K562 (cell line): Measurements from ENCODE around the gene GRIN2A. TPM values are rescaled to one million over a fixed set of nuclear protein-coding genes. Genes with fewer than 3 reads are reported as not detected.

Source experiments
- ATAC-seq: fragments of 200-7000 bp; cut with Tn5 transposase; 3 replicates; pipeline ENCODE4 v1.9.1; 2020; ENCODE audit warnings: moderate library complexity
- BruUV-seq: library from RNA; stranded (reverse); fragments of 400-500 nt; replicated peaks from 2 replicates; lab custom pipeline; 2021; lab: Mats Ljungman, UMichigan
- CTCF ChIA-PET: fragments of 300-600 bp; formaldehyde crosslinking; extraction: SDS; loops from one replicate; lab custom pipeline; 2021; ENCODE audit warnings: low intra/inter-chr PET ratio; lab: Yijun Ruan, JAX
- POLR2A ChIA-PET: fragments of 300-600, 350-650 bp; sonication (Branson Sonifier 250); formaldehyde crosslinking; extraction: SDS; loops from one replicate; lab custom pipeline; 2021; ENCODE audit warnings: antibody characterized with exemption, inconsistent platforms; lab: Yijun Ruan, JAX
- DNase-seq, 4 experiments: peaks; one replicate each; pipeline versions ENCODE4 v3.0.0 to v3.0.0-alpha.2; 2011 to 2018; ENCODE audit warnings: low spot score in 3 of 4, mixed read lengths in 3 of 4; ENCODE audit errors: extremely low read depth in 1 of 4
- FAIRE-seq: peaks from 2 replicates; lab custom pipeline; 2011; peaks lifted over from hg19 to GRCh38; lab: Jason Lieb, UNC
- H2AFZ ChIP-seq: 2 replicates; pipeline ENCODE4 v1.6.0; 2011; ENCODE audit warnings: low read depth, low read length, control low read depth, inconsistent platforms
- H3K27ac ChIP-seq: fragments of 200-600 bp; 3 replicates; pipeline ENCODE4 v1.8.0; 2011; ENCODE audit warnings: low read depth, mild to moderate bottlenecking, control low read depth, inconsistent platforms, low read length, moderate library complexity, mixed read lengths; ENCODE audit errors: extremely low read depth
- H3K27me3 ChIP-seq, 2 experiments: fragments of 300-600 bp in 1 of 2; 2 replicates in 1 of 2; 3 replicates in 1 of 2; pipeline versions ENCODE4 v1.6.0 to v1.8.0; 2011; ENCODE audit warnings: inconsistent platforms in 2 of 2, low read length in 2 of 2, mild to moderate bottlenecking in 1 of 2, mixed read lengths in 1 of 2, moderate library complexity in 1 of 2; ENCODE audit not compliant: control insufficient read depth in 2 of 2, insufficient read depth in 2 of 2
- H3K36me3 ChIP-seq: fragments of 300-600 bp; 3 replicates; pipeline ENCODE4 v1.8.0; 2011; ENCODE audit warnings: mild to moderate bottlenecking, low read length, inconsistent platforms; ENCODE audit not compliant: control insufficient read depth, insufficient read depth
- H3K4me1 ChIP-seq, 2 experiments: fragments of 200-600 bp in 1 of 2; replicated peaks in 1 of 2; 2 replicates in 1 of 2; 3 replicates in 1 of 2; pipeline versions ENCODE4 v1.5.1 to v1.8.0; 2011; ENCODE audit warnings: inconsistent platforms in 2 of 2, low read length in 2 of 2, mild to moderate bottlenecking in 1 of 2, mixed read lengths in 1 of 2, moderate library complexity in 1 of 2; ENCODE audit not compliant: control insufficient read depth in 2 of 2, insufficient read depth in 2 of 2
- H3K4me2 ChIP-seq: 2 replicates; pipeline ENCODE4 v1.6.1; 2011; ENCODE audit warnings: low read length, control low read depth, inconsistent platforms, mixed read lengths; ENCODE audit not compliant: insufficient read depth
- H3K4me3 ChIP-seq: fragments of 200-600 bp; sonication (generic), shearing (Covaris generic); 2 replicates; pipeline ENCODE4 v1.5.1; 2016; ENCODE audit warnings: control low read depth, inconsistent platforms
- H3K79me2 ChIP-seq: fragments of 200-600 bp; 3 replicates; pipeline ENCODE4 v1.8.0; 2011; ENCODE audit warnings: low read length, inconsistent platforms; ENCODE audit not compliant: control insufficient read depth, insufficient read depth
- H3K9ac ChIP-seq, 2 experiments: 2 replicates each; pipeline versions ENCODE4 v1.6.0 to v1.6.1; 2011; ENCODE audit warnings: low read depth in 2 of 2, low read length in 2 of 2, control low read depth in 1 of 2, inconsistent platforms in 1 of 2, mild to moderate bottlenecking in 1 of 2, mixed read lengths in 1 of 2; ENCODE audit not compliant: insufficient read depth in 1 of 2
- H3K9me1 ChIP-seq: one replicate; pipeline ENCODE4 v1.6.0; 2011; ENCODE audit warnings: inconsistent platforms, mild to moderate bottlenecking, low read length, moderate library complexity; ENCODE audit not compliant: control insufficient read depth, insufficient read depth
- H3K9me3 ChIP-seq: replicated peaks from 2 replicates; pipeline ENCODE4 v1.5.1; 2011; ENCODE audit warnings: low read depth, low read length, inconsistent platforms; ENCODE audit not compliant: control insufficient read depth, insufficient read depth
- H4K20me1 ChIP-seq: replicated peaks from 2 replicates; pipeline ENCODE4 v1.6.1; 2011; ENCODE audit warnings: low read length, inconsistent platforms, mixed read lengths; ENCODE audit not compliant: control insufficient read depth, insufficient read depth
- DPF2 ChIP-seq: fragments of 450-650 bp; IDR thresholded peaks from 2 replicates; pipeline ENCODE4 v1.6.1; 2016
- ELF4 ChIP-seq: fragments of 450-650 bp; formaldehyde crosslinking; IDR thresholded peaks from 2 replicates; pipeline ENCODE4 v1.4.0; 2022; ENCODE audit warnings: missing genetic modification characterization
- IRF1 ChIP-seq: sonication (generic); formaldehyde crosslinking; IDR thresholded peaks from 2 replicates; pipeline ENCODE4 v1.8.0; 2022; ENCODE audit warnings: missing genetic modification reagents, mild to moderate bottlenecking, borderline replicate concordance
- KLF6 ChIP-seq: fragments of 250-450 bp; sonication (Bioruptor Pico); IDR thresholded peaks from 2 replicates; pipeline ENCODE4 v1.4.0; 2020; ENCODE audit warnings: mild to moderate bottlenecking, moderate library complexity, borderline replicate concordance
- LEF1 ChIP-seq: fragments of 450-650 bp; IDR thresholded peaks from 2 replicates; pipeline ENCODE4 v1.6.1; 2016; ENCODE audit warnings: mild to moderate bottlenecking
- MCM5 ChIP-seq: fragments of 450-650 bp; IDR thresholded peaks from 2 replicates; pipeline ENCODE4 v1.6.1; 2016; ENCODE audit warnings: low read depth
- NRF1 ChIP-seq, 2 experiments: fragments of 450-650 bp; IDR thresholded peaks in 1 of 2; conservative IDR thresholded peaks in 1 of 2; 2 replicates each; pipeline ENCODE4 v1.6.1; 2014; ENCODE audit warnings: mild to moderate bottlenecking in 2 of 2
- PTTG1 ChIP-seq: fragments of 450-650 bp; IDR thresholded peaks from 2 replicates; pipeline ENCODE4 v1.6.1; 2016; ENCODE audit warnings: low read depth, mild to moderate bottlenecking, missing genetic modification characterization, missing compliant biosample characterization
- RBM22 ChIP-seq: fragments of 200-400 bp; formaldehyde crosslinking; IDR thresholded peaks from 2 replicates; pipeline ENCODE4 v1.6.1; 2018; ENCODE audit warnings: low read length, low read depth; ENCODE audit not compliant: poor library complexity, severe bottlenecking
- RCOR1 ChIP-seq, 2 experiments: IDR thresholded peaks; 2 replicates each; pipeline ENCODE4 v1.6.1; 2012; ENCODE audit warnings: low read depth in 2 of 2, low read length in 2 of 2, borderline replicate concordance in 1 of 2, improper control_type of control experiment in 1 of 2
- SPI1 ChIP-seq: IDR thresholded peaks from 2 replicates; pipeline ENCODE4 v1.6.1; 2011; ENCODE audit warnings: low read depth, low read length, control low read depth, borderline replicate concordance
- ZNF232 ChIP-seq: sonication (generic); formaldehyde crosslinking; IDR thresholded peaks from 2 replicates; pipeline ENCODE4 v1.8.0; 2022; ENCODE audit warnings: mild to moderate bottlenecking, missing genetic modification reagents
- WGBS: fragments of 100-300 bp; shearing (Covaris generic); methylation state at CpG from one replicate; pipeline ENCODE4 v1.1.6; 2016; ENCODE audit warnings: low coverage, mixed read lengths; ENCODE audit not compliant: insufficient coverage; ENCODE audit errors: missing lambda C conversion rate; 5-methylcytosine and 5-hydroxymethylcytosine counted together
- in situ Hi-C: fragments of 300-500 bp; cut with MboI; formaldehyde crosslinking; loops from 4 replicates; pipeline ENCODE4 v1.15.0; 2018; ENCODE audit warnings: inconsistent platforms, mixed read lengths
- intact Hi-C: fragments of 100-400 bp; cut with micrococcal nuclease; formaldehyde crosslinking; loops from 2 replicates; pipeline ENCODE4 v1.14.2; 2022
- polyA plus RNA-seq, 8 experiments: library from polyadenylated mRNA; depleted of rRNA in 4 of 8; stranded (reverse) in 5 of 8; unstranded in 3 of 8; fragments of >200 nt; fragmentation: Nextera tagmentation in 2 of 8; fragmentation: Illumina TruSeq in 1 of 8; extraction: Ambion mirVana in 2 of 8; extraction: Trizol in 1 of 8; gene quantifications; 2 replicates each; pipeline versions ENCODE4 v1.2.1 to v1.2.3, GENCODE V29; 2011 to 2014; ENCODE audit warnings: inconsistent platforms in 1 of 8, missing spikeins in 1 of 8
- total RNA-seq, 7 experiments: library from RNA; depleted of rRNA in 6 of 7; stranded (reverse); fragments of >200 nt in 6 of 7; fragmentation: Illumina TruSeq in 2 of 7; extraction: Trizol in 2 of 7; gene quantifications; 2 replicates each; pipeline versions ENCODE4 v1.2.1 to v1.2.3, GENCODE V29; 2011 to 2021; ENCODE audit warnings: low replicate concordance in 1 of 7
- TF ChIP-seq, protein P1 (sequence below): fragments of 250-450 bp; sonication (Bioruptor Pico); IDR thresholded peaks from 2 replicates; pipeline ENCODE4 v1.8.0; 2021; ENCODE audit warnings: mild to moderate bottlenecking, moderate library complexity
- TF ChIP-seq, protein P2 (sequence below): IDR thresholded peaks from 2 replicates; pipeline ENCODE4 v1.6.1; 2014; ENCODE audit warnings: antibody characterized with exemption
- TF ChIP-seq, protein P3 (sequence below): fragments of 450-650 bp; conservative IDR thresholded peaks from 2 replicates; pipeline ENCODE4 v1.6.1; 2016; ENCODE audit warnings: missing genetic modification characterization, low read depth, mild to moderate bottlenecking, missing compliant biosample characterization, moderate library complexity

Gene GRIN2A
- total and polyA plus RNA-seq, 9 of the 15 experiments (the other 6 are each of a cell fraction or from before 2014, with no cell fraction given) = not detected

DNA sequence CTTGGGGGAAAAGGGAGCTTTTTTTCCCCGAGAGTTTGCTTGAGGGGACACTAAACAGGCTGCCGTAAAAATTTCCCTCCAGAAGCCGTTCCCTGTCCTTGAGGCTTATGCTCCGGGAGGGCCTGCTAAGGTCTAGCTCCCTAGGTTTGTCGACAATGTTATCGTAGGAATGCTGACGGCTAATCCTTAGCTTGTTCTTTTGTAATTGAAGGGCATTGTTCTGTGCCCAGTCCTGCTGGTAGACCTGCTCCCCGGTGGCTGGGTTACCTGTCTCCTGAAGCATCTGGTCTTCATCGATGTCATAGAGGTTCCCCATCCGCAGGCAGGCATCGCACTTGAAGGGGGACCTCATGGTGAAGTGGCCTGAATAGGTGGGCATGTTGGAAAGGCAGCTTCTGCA, 418.7 kb downstream of the GRIN2A start:
- ATAC-seq (no peak), FAIRE-seq (no peak), DNase-seq (no peak)
- no peaks in the 10 kb centered on the region for H3K79me2 ChIP-seq
- WGBS = 3% methylated on average over 11 of the region's 11 CpGs
- H2AFZ ChIP-seq = no peak overlapping the region
- no TSS peak for BruUV-seq
- H3K36me3 ChIP-seq = no peaks in the 10 kb centered on the region
- in situ Hi-C loops = no loop called here
- H4K20me1 ChIP-seq = no peaks in the 10 kb centered on the region
- no peak overlapping the region for H3K4me2 ChIP-seq
- H3K27ac ChIP-seq = no peak overlapping the region
- H3K9me1 ChIP-seq = no peaks in the 10 kb centered on the region
- POLR2A ChIA-PET = no interaction called here
- intact Hi-C loops = no loop called here
- H3K27me3 ChIP-seq = peaks cover 9 to 19% of the 10 kb centered on the region in 2 experiments; a peak in 3 of 5 replicates
- CTCF ChIA-PET = no interaction called here
- TF ChIP-seq SPI1 (no peak), LEF1 (no peak), NRF1 (conservative IDR thresholded peaks at IDR 0.05 in 1 of 2, IDR thresholded peaks at IDR 0.05 in 1 of 2) (no peak), IRF1 (CRISPR knock-in tag) (no peak), ZNF232 (CRISPR knock-in tag) (no peak), KLF6 (CRISPR knock-in tag) (no peak), PTTG1 (tag) (no peak), RCOR1 (IDR thresholded peaks at IDR 0.05; ENCODE audit: borderline replicate concordance in 1 of 2, low read depth in 2 of 2, low read length in 2 of 2) (no peak), DPF2 (no peak), RBM22 (no peak), ELF4 (CRISPR knock-in tag) (no peak), MCM5 (no peak)
- TF ChIP-seq, protein P1, sequence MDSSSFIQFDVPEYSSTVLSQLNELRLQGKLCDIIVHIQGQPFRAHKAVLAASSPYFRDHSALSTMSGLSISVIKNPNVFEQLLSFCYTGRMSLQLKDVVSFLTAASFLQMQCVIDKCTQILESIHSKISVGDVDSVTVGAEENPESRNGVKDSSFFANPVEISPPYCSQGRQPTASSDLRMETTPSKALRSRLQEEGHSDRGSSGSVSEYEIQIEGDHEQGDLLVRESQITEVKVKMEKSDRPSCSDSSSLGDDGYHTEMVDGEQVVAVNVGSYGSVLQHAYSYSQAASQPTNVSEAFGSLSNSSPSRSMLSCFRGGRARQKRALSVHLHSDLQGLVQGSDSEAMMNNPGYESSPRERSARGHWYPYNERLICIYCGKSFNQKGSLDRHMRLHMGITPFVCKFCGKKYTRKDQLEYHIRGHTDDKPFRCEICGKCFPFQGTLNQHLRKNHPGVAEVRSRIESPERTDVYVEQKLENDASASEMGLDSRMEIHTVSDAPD (CRISPR knock-in tag) = no peak
- TF ChIP-seq, protein P2, sequence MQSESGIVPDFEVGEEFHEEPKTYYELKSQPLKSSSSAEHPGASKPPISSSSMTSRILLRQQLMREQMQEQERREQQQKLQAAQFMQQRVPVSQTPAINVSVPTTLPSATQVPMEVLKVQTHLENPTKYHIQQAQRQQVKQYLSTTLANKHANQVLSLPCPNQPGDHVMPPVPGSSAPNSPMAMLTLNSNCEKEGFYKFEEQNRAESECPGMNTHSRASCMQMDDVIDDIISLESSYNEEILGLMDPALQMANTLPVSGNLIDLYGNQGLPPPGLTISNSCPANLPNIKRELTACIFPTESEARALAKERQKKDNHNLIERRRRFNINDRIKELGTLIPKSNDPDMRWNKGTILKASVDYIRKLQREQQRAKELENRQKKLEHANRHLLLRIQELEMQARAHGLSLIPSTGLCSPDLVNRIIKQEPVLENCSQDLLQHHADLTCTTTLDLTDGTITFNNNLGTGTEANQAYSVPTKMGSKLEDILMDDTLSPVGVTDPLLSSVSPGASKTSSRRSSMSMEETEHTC = no peak
- TF ChIP-seq, protein P3, sequence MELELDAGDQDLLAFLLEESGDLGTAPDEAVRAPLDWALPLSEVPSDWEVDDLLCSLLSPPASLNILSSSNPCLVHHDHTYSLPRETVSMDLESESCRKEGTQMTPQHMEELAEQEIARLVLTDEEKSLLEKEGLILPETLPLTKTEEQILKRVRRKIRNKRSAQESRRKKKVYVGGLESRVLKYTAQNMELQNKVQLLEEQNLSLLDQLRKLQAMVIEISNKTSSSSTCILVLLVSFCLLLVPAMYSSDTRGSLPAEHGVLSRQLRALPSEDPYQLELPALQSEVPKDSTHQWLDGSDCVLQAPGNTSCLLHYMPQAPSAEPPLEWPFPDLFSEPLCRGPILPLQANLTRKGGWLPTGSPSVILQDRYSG (tag) = no peak
- no peak overlapping the region for H3K4me3 ChIP-seq
- no peak overlapping the region for H3K9ac ChIP-seq
- H3K4me1 ChIP-seq = no peaks in the 10 kb centered on the region
- H3K9me3 ChIP-seq = no peaks in the 10 kb centered on the region
